WTC11 (cell line): Measurements from ENCODE around the gene CENPB. TPM values are rescaled to one million over a fixed set of nuclear protein-coding genes. Genes with fewer than 3 reads are reported as not detected.

Experiments
- ETV6 ChIP-seq: sonication (generic); formaldehyde crosslinking; IDR thresholded peaks from 2 replicates; pipeline ENCODE4 v1.8.1; 2022; ENCODE audit warnings: mild to moderate bottlenecking, missing genetic modification reagents
- FOXJ3 ChIP-seq: sonication (generic); formaldehyde crosslinking; IDR thresholded peaks from 2 replicates; pipeline ENCODE4 v1.9.0; 2021; ENCODE audit warnings: missing genetic modification reagents, mild to moderate bottlenecking, borderline replicate concordance
- FOXP1 ChIP-seq: sonication (generic); formaldehyde crosslinking; IDR thresholded peaks from 2 replicates; pipeline ENCODE4 v1.8.0; 2022; ENCODE audit warnings: missing genetic modification reagents, mild to moderate bottlenecking, moderate library complexity, borderline replicate concordance
- GRHL2 ChIP-seq: fragments of 250-450 bp; sonication (Bioruptor Pico); IDR thresholded peaks from 2 replicates; pipeline ENCODE4 v1.8.0; 2022; ENCODE audit warnings: mild to moderate bottlenecking, moderate library complexity; ENCODE audit not compliant: insufficient replicate concordance, severe bottlenecking
- JAZF1 ChIP-seq: fragments of 250-450 bp; sonication (Bioruptor Pico); IDR thresholded peaks from 2 replicates; pipeline ENCODE4 v1.9.0; 2021; ENCODE audit warnings: moderate library complexity, mild to moderate bottlenecking, inconsistent platforms
- KAT7 ChIP-seq: sonication (generic); formaldehyde crosslinking; IDR thresholded peaks from 2 replicates; pipeline ENCODE4 v1.8.1; 2023; ENCODE audit warnings: missing genetic modification reagents, mild to moderate bottlenecking, borderline replicate concordance
- MXD4 ChIP-seq: fragments of 250-450 bp; sonication (Bioruptor Pico); IDR thresholded peaks from 2 replicates; pipeline ENCODE4 v1.8.0; 2021; ENCODE audit warnings: mild to moderate bottlenecking, moderate library complexity, borderline replicate concordance
- MYBL2 ChIP-seq: sonication (generic); formaldehyde crosslinking; IDR thresholded peaks from 2 replicates; pipeline ENCODE4 v1.8.1; 2023; ENCODE audit warnings: mild to moderate bottlenecking, moderate library complexity, missing genetic modification reagents
- NFE2L1 ChIP-seq: sonication (generic); formaldehyde crosslinking; IDR thresholded peaks from 2 replicates; pipeline ENCODE4 v1.8.1; 2023; ENCODE audit warnings: missing genetic modification reagents
- NR1H2 ChIP-seq: sonication (generic); formaldehyde crosslinking; IDR thresholded peaks from 2 replicates; pipeline ENCODE4 v1.9.0; 2021; ENCODE audit warnings: mild to moderate bottlenecking, moderate library complexity, missing genetic modification reagents
- OVOL2 ChIP-seq: fragments of 250-450 bp; sonication (Bioruptor Pico); IDR thresholded peaks from 2 replicates; pipeline ENCODE4 v1.9.0; 2021; ENCODE audit warnings: mild to moderate bottlenecking, borderline replicate concordance
- SOX15 ChIP-seq: fragments of 250-450 bp; sonication (Bioruptor Pico); IDR thresholded peaks from 2 replicates; pipeline ENCODE4 v1.9.0; 2021; ENCODE audit warnings: mild to moderate bottlenecking
- TEAD1 ChIP-seq: sonication (generic); formaldehyde crosslinking; IDR thresholded peaks from 2 replicates; pipeline ENCODE4 v1.8.0; 2022; ENCODE audit warnings: mild to moderate bottlenecking, missing genetic modification reagents
- TP53 ChIP-seq: sonication (generic); formaldehyde crosslinking; IDR thresholded peaks from 2 replicates; pipeline ENCODE4 v1.8.1; 2023; ENCODE audit warnings: mild to moderate bottlenecking, missing genetic modification reagents
- ZNF121 ChIP-seq: sonication (generic); formaldehyde crosslinking; IDR thresholded peaks from 2 replicates; pipeline ENCODE4 v1.8.0; 2023; ENCODE audit warnings: missing genetic modification reagents
- ZNF396 ChIP-seq: fragments of 250-450 bp; sonication (Bioruptor Pico); IDR thresholded peaks from 2 replicates; pipeline ENCODE4 v1.8.0; 2021; ENCODE audit warnings: mild to moderate bottlenecking, moderate library complexity, borderline replicate concordance
- ZNF416 ChIP-seq: fragments of 250-450 bp; sonication (Bioruptor Pico); IDR thresholded peaks from 2 replicates; pipeline ENCODE4 v1.9.0; 2021; ENCODE audit warnings: mild to moderate bottlenecking, inconsistent platforms
- ZNF671 ChIP-seq: fragments of 250-450 bp; sonication (Bioruptor Pico); IDR thresholded peaks from 2 replicates; pipeline ENCODE4 v1.8.0; 2021; ENCODE audit warnings: mild to moderate bottlenecking
- total RNA-seq: library from RNA; stranded (reverse); gene quantifications from 3 replicates; pipeline ENCODE4 v1.2.3, GENCODE V29; 2021
- TF ChIP-seq, protein P1 (sequence below): sonication (generic); formaldehyde crosslinking; IDR thresholded peaks from 2 replicates; pipeline ENCODE4 v1.8.1; 2022; ENCODE audit warnings: mild to moderate bottlenecking, missing genetic modification reagents, moderate library complexity, borderline replicate concordance
- TF ChIP-seq, protein P2 (sequence below): sonication (generic); formaldehyde crosslinking; IDR thresholded peaks from 2 replicates; pipeline ENCODE4 v1.8.1; 2022; ENCODE audit warnings: low read depth, missing genetic modification reagents, borderline replicate concordance
- TF ChIP-seq, protein P3 (sequence below): fragments of 250-450 bp; sonication (Bioruptor Pico); IDR thresholded peaks from 2 replicates; pipeline ENCODE4 v1.9.0; 2021; ENCODE audit warnings: moderate library complexity, mild to moderate bottlenecking, inconsistent platforms, borderline replicate concordance
- TF ChIP-seq, protein P4 (sequence below): fragments of 250-450 bp; sonication (Bioruptor Pico); IDR thresholded peaks from 2 replicates; pipeline ENCODE4 v1.9.0; 2021; ENCODE audit warnings: mild to moderate bottlenecking, borderline replicate concordance
- TF ChIP-seq, protein P5 (sequence below): sonication (generic); formaldehyde crosslinking; IDR thresholded peaks from 2 replicates; pipeline ENCODE4 v1.8.0; 2022; ENCODE audit warnings: mild to moderate bottlenecking, missing genetic modification reagents
- TF ChIP-seq, protein P6 (sequence below): fragments of 250-450 bp; sonication (Bioruptor Pico); IDR thresholded peaks from 2 replicates; pipeline ENCODE4 v1.9.0; 2021; ENCODE audit warnings: mild to moderate bottlenecking
- TF ChIP-seq, protein P7 (sequence below): sonication (generic); formaldehyde crosslinking; IDR thresholded peaks from 2 replicates; pipeline ENCODE4 v1.8.1; 2022; ENCODE audit warnings: missing genetic modification reagents, borderline replicate concordance
- TF ChIP-seq, protein P8 (sequence below): fragments of 250-450 bp; sonication (Bioruptor Pico); IDR thresholded peaks from 2 replicates; pipeline ENCODE4 v1.8.0; 2021; ENCODE audit warnings: mild to moderate bottlenecking

The CENPB gene
- total RNA-seq, 1 experiment from 2014 or later = 58.7 TPM

DNA sequence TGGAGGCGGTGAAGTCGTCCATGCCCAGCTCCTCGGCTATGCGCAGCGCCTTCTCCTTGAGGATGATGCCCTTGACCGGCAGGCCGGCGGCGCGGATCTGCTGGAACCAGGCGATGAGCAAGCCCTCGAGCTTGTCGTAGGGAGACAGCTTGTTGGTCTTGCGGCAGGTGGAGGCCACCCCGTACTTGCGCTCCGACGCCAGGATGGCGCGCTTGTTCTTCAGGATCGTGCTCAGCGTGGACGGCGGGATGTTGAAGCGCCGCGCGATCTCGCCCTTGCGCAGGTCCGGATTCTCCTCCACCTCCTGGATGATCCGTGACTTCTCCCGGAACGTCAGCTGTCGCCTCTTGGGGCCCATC lies 435 bp downstream of the CENPB start (continued):
- TF ChIP-seq OVOL2 (CRISPR knock-in tag) (no peak), ZNF671 (no peak), TP53 (CRISPR knock-in tag) (0 out of 2 replicates have a peak, but pooled peaks have one; percentile 38), KAT7 (CRISPR knock-in tag) (0 out of 2 replicates have a peak, but pooled peaks have one; percentile 40), MXD4 (CRISPR knock-in tag) (no peak), NFE2L1 (no peak), FOXP1 (CRISPR knock-in tag) (peak; percentile 70; the same call in 1 of the 2 replicates), ZNF121 (CRISPR knock-in tag) (no peak), TEAD1 (CRISPR knock-in tag) (no peak), ZNF396 (CRISPR knock-in tag) (no peak), NR1H2 (no peak), JAZF1 (CRISPR knock-in tag) (no peak), ZNF416 (CRISPR knock-in tag) (no peak), GRHL2 (CRISPR knock-in tag) (no peak), SOX15 (CRISPR knock-in tag) (no peak), FOXJ3 (CRISPR knock-in tag) (no peak), ETV6 (CRISPR knock-in tag) (no peak), MYBL2 (CRISPR knock-in tag) (no peak)
- TF ChIP-seq, protein P1, sequence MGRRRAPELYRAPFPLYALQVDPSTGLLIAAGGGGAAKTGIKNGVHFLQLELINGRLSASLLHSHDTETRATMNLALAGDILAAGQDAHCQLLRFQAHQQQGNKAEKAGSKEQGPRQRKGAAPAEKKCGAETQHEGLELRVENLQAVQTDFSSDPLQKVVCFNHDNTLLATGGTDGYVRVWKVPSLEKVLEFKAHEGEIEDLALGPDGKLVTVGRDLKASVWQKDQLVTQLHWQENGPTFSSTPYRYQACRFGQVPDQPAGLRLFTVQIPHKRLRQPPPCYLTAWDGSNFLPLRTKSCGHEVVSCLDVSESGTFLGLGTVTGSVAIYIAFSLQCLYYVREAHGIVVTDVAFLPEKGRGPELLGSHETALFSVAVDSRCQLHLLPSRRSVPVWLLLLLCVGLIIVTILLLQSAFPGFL (CRISPR knock-in tag) = no peak
- TF ChIP-seq, protein P2, sequence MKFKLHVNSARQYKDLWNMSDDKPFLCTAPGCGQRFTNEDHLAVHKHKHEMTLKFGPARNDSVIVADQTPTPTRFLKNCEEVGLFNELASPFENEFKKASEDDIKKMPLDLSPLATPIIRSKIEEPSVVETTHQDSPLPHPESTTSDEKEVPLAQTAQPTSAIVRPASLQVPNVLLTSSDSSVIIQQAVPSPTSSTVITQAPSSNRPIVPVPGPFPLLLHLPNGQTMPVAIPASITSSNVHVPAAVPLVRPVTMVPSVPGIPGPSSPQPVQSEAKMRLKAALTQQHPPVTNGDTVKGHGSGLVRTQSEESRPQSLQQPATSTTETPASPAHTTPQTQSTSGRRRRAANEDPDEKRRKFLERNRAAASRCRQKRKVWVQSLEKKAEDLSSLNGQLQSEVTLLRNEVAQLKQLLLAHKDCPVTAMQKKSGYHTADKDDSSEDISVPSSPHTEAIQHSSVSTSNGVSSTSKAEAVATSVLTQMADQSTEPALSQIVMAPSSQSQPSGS (CRISPR knock-in tag) = no peak
- TF ChIP-seq, protein P3, sequence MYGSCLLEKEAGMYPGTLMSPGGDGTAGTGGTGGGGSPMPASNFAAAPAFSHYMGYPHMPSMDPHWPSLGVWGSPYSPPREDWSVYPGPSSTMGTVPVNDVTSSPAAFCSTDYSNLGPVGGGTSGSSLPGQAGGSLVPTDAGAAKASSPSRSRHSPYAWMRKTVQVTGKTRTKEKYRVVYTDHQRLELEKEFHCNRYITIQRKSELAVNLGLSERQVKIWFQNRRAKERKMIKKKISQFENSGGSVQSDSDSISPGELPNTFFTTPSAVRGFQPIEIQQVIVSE (CRISPR knock-in tag) = no peak
- TF ChIP-seq, protein P4, sequence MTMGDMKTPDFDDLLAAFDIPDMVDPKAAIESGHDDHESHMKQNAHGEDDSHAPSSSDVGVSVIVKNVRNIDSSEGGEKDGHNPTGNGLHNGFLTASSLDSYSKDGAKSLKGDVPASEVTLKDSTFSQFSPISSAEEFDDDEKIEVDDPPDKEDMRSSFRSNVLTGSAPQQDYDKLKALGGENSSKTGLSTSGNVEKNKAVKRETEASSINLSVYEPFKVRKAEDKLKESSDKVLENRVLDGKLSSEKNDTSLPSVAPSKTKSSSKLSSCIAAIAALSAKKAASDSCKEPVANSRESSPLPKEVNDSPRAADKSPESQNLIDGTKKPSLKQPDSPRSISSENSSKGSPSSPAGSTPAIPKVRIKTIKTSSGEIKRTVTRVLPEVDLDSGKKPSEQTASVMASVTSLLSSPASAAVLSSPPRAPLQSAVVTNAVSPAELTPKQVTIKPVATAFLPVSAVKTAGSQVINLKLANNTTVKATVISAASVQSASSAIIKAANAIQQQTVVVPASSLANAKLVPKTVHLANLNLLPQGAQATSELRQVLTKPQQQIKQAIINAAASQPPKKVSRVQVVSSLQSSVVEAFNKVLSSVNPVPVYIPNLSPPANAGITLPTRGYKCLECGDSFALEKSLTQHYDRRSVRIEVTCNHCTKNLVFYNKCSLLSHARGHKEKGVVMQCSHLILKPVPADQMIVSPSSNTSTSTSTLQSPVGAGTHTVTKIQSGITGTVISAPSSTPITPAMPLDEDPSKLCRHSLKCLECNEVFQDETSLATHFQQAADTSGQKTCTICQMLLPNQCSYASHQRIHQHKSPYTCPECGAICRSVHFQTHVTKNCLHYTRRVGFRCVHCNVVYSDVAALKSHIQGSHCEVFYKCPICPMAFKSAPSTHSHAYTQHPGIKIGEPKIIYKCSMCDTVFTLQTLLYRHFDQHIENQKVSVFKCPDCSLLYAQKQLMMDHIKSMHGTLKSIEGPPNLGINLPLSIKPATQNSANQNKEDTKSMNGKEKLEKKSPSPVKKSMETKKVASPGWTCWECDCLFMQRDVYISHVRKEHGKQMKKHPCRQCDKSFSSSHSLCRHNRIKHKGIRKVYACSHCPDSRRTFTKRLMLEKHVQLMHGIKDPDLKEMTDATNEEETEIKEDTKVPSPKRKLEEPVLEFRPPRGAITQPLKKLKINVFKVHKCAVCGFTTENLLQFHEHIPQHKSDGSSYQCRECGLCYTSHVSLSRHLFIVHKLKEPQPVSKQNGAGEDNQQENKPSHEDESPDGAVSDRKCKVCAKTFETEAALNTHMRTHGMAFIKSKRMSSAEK = no peak
- TF ChIP-seq, protein P5, sequence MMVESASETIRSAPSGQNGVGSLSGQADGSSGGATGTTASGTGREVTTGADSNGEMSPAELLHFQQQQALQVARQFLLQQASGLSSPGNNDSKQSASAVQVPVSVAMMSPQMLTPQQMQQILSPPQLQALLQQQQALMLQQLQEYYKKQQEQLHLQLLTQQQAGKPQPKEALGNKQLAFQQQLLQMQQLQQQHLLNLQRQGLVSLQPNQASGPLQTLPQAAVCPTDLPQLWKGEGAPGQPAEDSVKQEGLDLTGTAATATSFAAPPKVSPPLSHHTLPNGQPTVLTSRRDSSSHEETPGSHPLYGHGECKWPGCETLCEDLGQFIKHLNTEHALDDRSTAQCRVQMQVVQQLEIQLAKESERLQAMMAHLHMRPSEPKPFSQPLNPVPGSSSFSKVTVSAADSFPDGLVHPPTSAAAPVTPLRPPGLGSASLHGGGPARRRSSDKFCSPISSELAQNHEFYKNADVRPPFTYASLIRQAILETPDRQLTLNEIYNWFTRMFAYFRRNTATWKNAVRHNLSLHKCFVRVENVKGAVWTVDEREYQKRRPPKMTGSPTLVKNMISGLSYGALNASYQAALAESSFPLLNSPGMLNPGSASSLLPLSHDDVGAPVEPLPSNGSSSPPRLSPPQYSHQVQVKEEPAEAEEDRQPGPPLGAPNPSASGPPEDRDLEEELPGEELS (CRISPR knock-in tag) = no peak
- TF ChIP-seq, protein P6, sequence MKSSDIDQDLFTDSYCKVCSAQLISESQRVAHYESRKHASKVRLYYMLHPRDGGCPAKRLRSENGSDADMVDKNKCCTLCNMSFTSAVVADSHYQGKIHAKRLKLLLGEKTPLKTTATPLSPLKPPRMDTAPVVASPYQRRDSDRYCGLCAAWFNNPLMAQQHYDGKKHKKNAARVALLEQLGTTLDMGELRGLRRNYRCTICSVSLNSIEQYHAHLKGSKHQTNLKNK (CRISPR knock-in tag) = no peak
- TF ChIP-seq, protein P7, sequence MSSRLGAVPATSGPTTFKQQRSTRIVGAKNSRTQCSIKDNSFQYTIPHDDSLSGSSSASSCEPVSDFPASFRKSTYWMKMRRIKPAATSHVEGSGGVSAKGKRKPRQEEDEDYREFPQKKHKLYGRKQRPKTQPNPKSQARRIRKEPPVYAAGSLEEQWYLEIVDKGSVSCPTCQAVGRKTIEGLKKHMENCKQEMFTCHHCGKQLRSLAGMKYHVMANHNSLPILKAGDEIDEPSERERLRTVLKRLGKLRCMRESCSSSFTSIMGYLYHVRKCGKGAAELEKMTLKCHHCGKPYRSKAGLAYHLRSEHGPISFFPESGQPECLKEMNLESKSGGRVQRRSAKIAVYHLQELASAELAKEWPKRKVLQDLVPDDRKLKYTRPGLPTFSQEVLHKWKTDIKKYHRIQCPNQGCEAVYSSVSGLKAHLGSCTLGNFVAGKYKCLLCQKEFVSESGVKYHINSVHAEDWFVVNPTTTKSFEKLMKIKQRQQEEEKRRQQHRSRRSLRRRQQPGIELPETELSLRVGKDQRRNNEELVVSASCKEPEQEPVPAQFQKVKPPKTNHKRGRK (CRISPR knock-in tag) = no peak
- TF ChIP-seq, protein P8, sequence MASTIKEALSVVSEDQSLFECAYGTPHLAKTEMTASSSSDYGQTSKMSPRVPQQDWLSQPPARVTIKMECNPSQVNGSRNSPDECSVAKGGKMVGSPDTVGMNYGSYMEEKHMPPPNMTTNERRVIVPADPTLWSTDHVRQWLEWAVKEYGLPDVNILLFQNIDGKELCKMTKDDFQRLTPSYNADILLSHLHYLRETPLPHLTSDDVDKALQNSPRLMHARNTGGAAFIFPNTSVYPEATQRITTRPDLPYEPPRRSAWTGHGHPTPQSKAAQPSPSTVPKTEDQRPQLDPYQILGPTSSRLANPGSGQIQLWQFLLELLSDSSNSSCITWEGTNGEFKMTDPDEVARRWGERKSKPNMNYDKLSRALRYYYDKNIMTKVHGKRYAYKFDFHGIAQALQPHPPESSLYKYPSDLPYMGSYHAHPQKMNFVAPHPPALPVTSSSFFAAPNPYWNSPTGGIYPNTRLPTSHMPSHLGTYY (CRISPR knock-in tag) = no peak
